Stimulated activated CD8-positive, alpha-beta memory T cell treated with anti-CD3 and anti-CD28 coated beads, Interleukin-7, amount 100 ng/mL, for 1 hour (primary cell): ENCODE measurements around the gene PDE6B.
"Not testable (repeated sequence)": the region's sequence is repeated elsewhere in the genome, so short reads cannot be mapped to it uniquely, and the experiment has no call there.

Experiments used
- DNase-seq, 2 donors: peaks; one replicate each; pipeline ENCODE4 v3.0.0-alpha.2; 2020; ENCODE audit warnings: low read depth in 2 of 2

The PDE6B gene

DNA sequence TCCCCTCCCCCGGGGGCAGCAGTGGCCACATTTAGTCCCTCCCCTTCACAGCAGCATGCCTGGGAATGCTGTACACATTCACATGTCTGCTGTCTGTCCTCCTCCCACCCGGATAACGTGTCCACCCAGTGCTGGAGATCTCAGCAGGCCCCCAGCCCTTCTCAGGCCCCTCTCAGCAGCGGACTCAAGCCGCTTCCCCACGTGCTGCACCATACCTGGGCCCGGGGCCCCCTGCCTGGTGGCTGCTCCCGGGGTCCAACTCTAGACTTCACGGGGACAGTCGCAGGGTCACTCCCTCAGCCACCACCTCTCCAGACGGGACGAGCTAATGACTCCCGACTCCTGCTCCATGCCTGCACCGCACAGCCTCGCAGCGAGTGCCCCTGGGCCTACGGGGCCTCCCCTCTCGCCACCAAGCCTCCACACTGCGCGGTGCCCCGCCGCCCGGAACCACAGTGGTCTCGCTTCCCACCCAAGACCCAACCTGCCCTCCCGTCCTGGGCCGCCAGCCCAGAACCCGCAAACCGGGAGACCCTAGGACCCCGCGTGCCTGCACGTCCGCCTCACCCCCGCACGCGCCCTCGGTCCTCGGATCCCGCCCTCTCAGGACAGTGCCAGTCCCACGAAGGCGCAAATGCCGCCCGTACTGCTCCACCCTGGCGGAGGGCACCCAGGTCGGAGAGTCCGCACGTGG lies 79.0 kb downstream of the PDE6B start:
- DNase-seq, result no peak

DNA sequence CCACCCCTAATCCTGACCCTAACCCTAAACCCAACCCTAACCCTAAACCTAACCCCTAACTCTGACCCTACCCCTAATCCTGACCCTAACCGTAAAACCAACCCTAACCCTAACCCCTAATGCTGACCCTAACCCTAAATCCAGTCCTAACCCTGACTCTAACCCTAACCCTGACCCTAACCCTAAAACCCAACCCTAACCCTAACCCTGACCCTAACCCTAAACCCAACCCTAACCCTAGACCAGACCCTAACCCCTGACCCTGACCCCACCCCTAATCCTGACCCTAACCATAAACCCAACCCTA lies 79.6 kb downstream of the PDE6B start:
- DNase-seq, result no peak

DNA sequence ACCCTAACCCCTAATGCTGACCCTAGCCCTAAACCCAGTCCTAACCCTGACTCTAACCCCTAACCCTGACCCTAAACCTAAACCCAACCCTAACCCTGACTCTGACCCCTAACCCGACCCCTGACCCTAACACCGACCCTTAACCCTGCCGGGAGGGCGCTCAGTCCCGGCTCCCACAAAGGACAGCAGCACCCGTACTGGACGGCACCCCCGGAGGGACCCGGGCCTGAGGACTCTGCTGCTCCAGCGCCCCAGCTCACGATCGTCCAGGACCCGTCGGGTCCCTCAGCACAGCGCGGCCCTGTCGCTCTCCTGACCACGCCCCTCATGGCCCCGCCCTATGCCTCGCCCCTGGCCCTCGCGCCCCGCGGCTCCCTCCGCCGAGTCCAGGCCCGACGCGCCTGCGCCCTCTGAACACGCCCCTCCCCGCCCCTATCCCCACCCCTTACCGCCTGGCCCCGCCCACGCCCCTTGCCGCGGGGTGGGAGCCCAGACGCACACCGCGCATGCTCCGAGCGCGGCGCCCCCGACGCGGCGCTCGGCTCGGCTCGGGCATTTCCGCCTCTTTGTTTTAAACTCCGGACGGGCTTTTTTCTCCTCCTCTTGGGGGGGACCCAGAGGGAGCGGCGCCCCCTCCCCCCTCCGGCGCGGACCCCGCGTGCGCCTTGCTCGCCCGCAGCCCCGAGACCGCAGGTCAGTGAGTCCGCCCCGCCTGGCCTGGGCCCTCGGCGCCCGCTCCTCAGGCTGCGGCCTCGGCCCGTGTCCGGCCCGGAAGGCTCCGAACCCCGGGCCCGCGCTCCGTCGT lies 80.1 kb downstream of the PDE6B start, which contains the start of gene PCGF3:
TSS of gene PCGF3 (plus strand) at position 555 of the 805 bp plus-strand sequence. CDS start 27,849 bp downstream, outside the sequence.
- peak; percentile 92 to 96 for DNase-seq

DNA sequence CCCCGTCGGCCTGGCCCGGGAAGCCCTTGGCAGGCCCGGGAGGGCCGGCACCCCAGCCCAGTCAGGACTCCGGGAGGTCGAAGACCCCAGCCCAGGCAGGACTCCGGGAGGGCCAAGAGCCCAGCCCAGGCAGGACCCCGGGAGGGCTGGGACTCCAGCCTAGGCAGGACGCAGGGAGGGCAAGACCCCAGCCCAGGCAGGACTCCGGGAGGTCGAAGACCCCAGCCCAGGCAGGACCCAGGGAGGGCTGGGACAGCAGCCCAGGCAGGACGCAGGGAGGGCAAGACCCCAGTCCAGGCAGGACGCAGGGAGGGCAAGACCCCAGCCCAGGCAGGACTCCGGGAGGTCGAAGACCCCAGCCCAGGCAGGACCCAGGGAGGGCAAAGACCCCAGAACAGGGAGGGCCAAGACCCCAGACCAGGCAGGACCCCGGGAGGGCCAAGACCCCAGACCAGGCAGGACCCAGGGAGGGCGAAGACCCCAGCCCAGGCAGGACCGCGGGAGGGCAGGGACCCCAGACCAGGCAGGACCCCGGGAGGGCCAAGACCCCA lies 80.8 kb downstream of the PDE6B start:
- not testable (repeated sequence) for DNase-seq

DNA sequence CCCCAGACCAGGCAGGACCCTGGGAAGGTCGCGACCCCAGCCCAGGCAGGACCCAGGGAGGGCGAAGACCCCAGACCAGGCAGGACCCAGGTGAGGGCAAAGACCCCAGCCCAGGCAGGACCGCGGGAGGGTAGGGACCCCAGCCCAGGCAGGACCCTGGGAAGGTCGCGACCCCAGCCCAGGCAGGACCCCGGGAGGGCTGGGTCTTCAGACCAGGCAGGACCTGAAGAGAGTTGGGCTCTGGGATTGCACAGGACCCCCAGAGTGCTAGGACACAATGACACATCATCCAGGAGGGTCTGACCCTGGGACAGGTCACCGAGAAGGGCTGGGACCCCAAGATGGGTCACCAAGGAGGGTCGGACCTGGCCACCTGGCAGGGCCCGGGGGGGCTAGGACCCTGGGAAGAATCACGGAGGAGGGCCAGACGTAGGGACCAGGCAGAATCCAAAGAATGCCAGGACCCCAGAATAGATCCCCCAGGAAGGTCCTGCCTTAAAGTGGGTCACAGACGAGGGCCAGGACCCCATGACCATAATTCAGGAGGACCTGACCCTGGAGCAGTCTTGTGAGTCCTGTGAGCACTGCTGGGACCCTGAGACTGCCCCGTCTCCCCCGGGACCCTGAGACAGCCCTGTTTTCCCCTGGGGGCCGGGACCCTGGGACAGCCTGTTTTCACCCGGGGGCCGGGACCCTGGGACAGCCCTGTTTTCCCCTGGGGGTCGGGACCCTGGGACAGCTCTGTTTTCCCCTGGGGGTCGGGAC lies 81.6 kb downstream of the PDE6B start:
- no peak for DNase-seq

DNA sequence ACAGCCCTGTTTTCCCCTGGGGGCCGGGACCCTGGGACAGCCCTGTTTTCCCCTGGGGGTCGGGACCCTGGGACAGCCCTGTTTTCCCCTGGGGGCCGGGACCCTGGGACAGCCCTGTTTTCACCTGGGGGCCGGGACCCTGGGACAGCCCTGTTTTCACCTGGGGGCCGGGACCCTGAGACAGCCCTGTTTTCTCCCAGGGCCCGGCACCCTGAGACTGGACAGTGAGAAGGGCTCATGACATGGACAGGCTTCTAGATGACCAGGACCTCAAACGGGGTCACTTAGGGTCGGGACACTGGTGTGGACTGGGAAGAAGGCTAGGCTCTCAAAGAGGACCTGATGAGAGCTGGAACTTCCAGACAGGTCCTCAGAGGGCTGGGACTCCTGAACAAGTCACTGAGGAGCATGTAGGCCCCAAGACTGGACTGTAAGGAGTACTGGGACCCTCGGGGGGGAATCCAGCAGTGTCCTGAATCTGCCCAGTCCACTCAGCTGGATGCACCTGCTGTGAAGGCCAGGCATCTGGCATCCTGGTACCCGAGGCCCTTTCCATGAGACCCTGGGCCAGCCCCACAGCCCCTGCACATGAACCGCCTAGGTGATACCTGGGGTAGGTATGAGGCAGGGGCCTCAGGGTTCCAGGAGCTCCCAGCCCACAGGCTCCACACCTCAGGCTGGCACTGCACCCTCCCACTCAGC lies 82.7 kb downstream of the PDE6B start:
- DNase-seq, result no peak

DNA sequence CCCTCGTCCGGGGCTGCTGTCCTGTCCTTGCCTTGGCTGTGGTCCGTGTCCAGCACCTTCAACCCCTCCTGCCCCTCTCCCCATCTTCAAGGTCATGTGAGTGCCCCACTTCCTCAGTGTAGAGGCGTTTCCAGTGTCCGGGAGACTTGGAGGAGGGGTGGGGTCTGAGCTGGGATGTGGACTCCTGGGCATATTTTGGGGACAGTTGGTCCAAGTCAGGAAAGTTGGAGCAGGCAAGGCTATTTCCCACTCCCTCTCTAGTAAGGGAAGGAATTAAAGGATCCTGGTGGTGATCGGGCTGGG lies 83.2 kb downstream of the PDE6B start:
- DNase-seq, result no peak

DNA sequence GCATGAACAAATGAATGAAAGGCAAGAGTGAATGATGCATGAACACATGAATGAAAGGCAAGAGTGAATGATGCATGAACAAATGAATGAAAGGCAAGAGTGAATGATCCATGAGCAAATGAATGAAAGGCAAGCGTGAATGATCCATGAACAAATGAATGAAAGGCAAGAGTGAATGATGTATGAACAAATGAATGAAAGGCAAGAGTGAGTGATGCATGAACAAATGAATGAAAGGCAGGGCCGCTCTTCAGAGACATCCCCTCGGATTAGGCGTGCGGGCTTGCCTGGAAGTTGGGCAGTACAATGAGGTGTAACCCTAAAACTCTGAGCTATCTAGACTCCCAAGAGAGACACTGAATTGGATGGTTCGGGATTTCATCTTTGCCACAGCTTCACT lies 84.0 kb downstream of the PDE6B start:
- DNase-seq, result no peak

DNA sequence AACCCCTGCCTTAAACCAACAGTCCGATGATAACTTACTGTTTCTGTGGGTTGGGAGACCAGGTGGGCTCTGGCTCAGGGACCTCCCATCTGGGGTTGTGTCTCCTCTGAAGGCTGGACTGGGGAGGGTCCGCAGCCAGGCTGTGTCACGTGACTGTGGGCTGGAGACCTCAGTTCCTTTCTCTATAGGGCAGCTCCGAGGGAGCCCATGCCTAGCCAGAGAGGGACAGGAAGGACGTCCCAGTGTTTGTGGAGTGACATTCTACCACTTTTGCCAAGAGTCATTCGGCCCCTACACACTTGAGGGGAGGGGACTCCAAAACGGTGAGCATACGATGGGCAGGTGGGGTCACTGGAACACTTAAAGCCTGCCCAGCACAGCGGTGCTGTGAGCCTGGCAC lies 84.7 kb downstream of the PDE6B start:
- DNase-seq, result no peak

DNA sequence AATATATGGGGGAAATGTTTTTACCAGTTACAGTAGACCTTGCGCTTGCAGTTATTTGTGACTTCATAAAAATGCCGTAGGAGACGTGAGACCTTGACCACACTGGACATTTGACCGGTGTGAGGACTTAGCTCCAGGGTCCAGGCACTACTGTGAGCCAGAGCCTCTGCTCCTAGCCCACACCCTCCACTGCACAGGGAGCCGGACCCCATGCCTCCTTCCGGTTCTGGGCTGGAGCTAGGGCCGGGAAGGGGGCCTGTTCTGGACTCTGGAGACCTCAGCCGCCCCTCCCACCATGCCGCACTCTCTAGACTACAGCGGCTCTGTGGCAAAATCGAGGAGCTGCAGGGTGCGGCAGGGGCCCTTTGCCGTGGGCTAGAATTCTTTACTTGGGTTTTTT lies 85.5 kb downstream of the PDE6B start:
- DNase-seq, result no peak

DNA sequence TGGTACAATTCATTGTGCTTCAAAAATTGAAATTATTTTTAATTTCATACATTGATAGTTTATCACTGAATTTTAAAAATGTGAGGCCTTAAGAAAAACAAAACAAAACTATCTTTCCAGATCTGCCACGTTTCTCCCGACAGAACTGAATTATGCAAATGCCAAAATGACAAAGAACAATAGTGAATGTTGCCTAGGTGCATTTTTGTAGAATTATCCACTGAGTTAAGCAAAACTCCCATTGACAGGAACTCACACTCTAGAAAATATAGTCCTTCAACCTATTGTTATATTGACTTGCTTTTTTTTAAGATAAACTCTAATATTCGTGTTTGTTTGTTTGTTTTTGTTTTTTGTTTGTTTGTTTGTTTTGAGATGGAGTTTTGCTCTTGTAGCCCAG lies 86.7 kb downstream of the PDE6B start:
- no peak for DNase-seq

DNA sequence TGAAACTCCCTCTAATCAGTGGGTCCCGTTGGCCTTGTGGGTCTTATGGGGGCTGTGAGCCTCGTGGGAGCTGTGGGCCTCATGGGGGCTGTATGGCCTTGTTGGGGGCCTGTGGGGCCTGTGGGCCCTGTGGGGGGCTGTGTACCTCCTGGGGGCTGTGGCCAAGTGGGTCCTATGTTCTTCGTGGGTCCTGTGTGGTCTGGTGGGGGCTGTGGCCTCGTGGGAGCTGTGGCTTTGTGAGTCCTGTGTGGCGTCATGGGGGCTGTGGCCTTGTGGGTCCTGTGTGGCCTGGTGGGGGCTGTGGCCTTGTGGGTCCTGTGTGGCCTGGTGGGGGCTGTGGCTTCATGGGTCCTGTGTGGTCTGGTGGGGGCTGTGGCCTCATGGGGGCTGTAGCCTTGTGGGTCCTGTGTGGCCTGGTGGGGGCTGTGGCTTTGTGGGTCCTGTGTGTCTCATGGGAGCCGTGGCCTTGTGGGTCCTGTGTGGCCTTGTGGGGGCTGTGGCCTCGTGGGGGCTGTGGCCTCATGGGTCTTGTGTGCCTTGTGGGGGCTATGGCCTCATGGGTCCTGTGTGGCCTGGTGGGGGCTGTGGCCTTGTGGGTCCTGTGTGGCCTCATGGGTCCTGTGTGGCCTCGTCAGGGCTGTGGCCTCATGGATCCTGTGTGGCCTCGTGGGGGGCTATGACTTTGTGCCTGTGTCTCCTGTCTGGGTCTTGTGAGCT lies 87.7 kb downstream of the PDE6B start:
- DNase-seq, result no peak

DNA sequence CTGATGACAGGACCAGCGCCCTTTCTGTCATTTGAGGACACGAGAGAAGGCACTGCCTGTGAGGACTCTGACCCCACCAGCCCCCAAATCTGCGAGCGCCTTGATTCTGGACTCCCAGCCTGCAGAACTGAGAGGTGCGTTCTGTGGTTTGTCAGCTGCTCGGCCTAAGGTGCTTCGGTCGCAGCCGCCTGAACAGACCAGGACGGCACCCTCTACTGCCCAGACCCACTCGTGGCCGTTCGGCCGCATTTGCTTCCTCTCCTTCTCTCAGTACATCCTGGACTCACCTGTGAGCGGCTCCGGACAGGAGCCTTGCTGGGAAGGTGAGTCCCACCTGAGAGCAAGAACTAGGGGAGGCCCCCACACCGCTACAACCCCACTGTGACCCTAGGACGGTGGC lies 88.7 kb downstream of the PDE6B start:
- DNase-seq, result no peak

DNA sequence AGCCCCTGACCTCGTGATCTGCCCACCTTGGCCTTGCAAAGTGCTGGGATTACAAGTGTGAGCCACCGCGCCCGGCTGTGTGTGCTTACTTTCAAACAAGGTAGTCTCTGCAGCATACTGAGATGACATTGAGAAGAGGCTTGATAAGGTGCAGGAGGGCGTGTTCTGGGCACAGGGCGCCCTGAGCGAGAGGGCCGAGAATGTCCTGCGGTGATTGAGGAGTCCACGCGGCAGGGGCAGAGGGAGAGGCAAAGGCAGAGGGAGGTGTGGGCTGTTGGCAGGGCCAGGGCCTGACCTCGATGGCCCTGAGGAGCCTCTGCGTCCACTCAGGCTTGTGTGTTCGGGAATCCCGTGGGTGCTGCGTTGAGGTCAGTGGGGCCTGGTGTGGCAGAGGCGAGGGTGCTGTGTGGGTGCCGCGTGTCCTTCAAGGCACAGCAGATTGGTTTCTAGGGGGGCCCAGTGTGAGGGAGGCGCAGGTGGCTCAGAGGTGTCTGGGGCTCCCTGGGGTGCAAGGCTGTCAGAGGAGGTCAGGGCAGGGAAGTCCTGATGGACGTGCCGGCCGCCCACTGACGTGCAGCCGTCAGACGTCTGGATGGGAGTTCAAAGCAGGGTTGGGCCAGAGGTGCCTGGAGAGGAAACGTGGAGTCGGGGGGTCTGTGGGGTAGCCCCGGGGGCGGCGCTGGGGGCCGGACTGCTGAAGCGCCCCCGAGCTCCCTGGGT lies 92.4 kb downstream of the PDE6B start:
- DNase-seq, result no peak

DNA sequence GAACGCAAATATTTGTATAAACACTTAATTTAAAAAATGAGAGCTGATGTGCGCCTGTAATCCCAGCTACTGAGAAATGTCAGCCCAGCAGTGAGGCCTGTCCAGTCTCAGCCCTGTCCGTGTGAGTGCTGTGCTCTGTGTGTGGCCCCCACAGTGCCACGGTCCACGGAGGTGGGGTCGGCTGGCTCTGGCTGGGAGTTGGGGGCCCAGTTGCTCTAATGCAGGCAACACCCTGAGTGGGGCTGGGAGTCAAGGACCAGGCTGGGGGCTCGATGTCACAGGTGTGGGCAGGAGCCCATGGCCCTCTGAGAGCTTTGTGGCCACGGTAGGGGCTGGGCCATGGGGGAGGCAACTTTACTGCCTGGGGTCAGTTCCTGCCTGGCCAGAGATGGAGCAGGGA lies 93.1 kb downstream of the PDE6B start:
- no peak for DNase-seq
